ENCODE measurements around the gene SLC9A1.
"Not testable (repeated sequence)": the region's sequence is repeated elsewhere in the genome, so short reads cannot be mapped to it uniquely, and the experiment has no call there.

DNA sequence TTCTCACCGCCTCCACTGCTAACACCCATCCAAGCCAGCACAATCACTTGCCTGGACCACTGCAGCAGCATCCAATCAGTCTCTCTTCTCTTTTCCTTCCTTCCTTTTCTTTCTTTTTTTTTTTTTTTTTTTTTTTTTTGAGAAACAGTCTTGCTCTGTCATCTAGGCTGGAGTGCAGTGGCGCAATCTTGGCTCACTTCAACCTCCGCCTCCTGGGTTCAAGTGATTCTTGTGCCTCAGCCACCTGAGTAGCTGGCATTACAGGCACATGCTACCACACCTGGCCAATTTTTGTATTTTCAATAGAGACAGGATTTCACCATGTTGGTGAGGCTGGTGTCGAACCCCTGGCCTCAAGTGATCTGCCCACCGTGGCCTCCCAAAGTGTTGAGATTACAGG lies 29.8 kb downstream of the SLC9A1 start:
- TF ChIP-seq CTCF (IDR thresholded peaks at IDR 0.05; ENCODE audit: control extremely low read depth in 1 of 3, insufficient read depth in 1 of 3, low read depth in 1 of 3, low read length in 3 of 3); RAD21 (IDR thresholded peaks at IDR 0.05 in 1 of 2, conservative IDR thresholded peaks at IDR 0.05 in 1 of 2; ENCODE audit: low read depth in 2 of 2, low read length in 2 of 2); ZNF274 (IDR thresholded peaks at IDR 0.05; ENCODE audit: borderline replicate concordance, extremely low read depth, low read length); EZH2 (IDR thresholded peaks at IDR 0.05; ENCODE audit: low read depth, low read length, severe bottlenecking); EP300 (IDR thresholded peaks at IDR 0.05; ENCODE audit: borderline replicate concordance in 1 of 2, low read depth in 2 of 2, low read length in 2 of 2); FOSL1 (IDR thresholded peaks at IDR 0.05; ENCODE audit: insufficient read depth, low read depth, low read length); TEAD4 (IDR thresholded peaks at IDR 0.05; ENCODE audit: low read depth, low read length); BRCA1 (IDR thresholded peaks at IDR 0.05; ENCODE audit: low read depth, low read length); HDAC6 (IDR thresholded peaks at IDR 0.05; ENCODE audit: low read depth, low read length): not testable (repeated sequence)

Measured in H1 (cell line).